Dedifferentiated amniotic fluid mesenchymal stem cell (primary cell): ENCODE results near the gene TSHZ3.

Experiments used
- DNase-seq: peaks from one replicate; pipeline ENCODE4 v3.0.0-alpha.2; 2016; ENCODE audit errors: extremely low spot score

The TSHZ3 gene

GRCh38 chr19:31349160-31349881, at the start of gene TSHZ3:
Gene TSHZ3, minus strand, starts transcription at chr19:31349436. Its CDS starts 217 bp downstream, at chr19:31349219.
- peak; percentile 54 for DNase-seq

GRCh38 chr19:31397308-31397707, 48.1 kb upstream of the TSHZ3 start:
- no peak for DNase-seq

- no peak for DNase-seq
Observed at GRCh38 chr19:31392464-31392863, 43.2 kb upstream of the TSHZ3 start.

- no peak for DNase-seq
Observed at GRCh38 chr19:31391518-31391917, 42.3 kb upstream of the TSHZ3 start.

- no peak for DNase-seq
Observed at GRCh38 chr19:31390711-31391110, 41.5 kb upstream of the TSHZ3 start.

GRCh38 chr19:31389874-31390273, 40.6 kb upstream of the TSHZ3 start:
- DNase-seq = no peak

GRCh38 chr19:31387717-31388301, 38.6 kb upstream of the TSHZ3 start:
- no peak for DNase-seq

- no peak for DNase-seq
Observed at GRCh38 chr19:31386806-31387205, 37.6 kb upstream of the TSHZ3 start.

GRCh38 chr19:31385744-31386143, 36.5 kb upstream of the TSHZ3 start:
- DNase-seq = no peak

GRCh38 chr19:31383553-31383952, 34.3 kb upstream of the TSHZ3 start:
- DNase-seq = no peak

GRCh38 chr19:31380854-31381253, 31.6 kb upstream of the TSHZ3 start:
- DNase-seq = no peak

- peak; percentile 90 for DNase-seq
Observed at GRCh38 chr19:31378404-31378803, 29.2 kb upstream of the TSHZ3 start.

- DNase-seq = no peak
Observed at GRCh38 chr19:31377736-31378135, 28.5 kb upstream of the TSHZ3 start.

GRCh38 chr19:31372246-31372781, 23.1 kb upstream of the TSHZ3 start:
- no peak for DNase-seq

GRCh38 chr19:31370216-31370615, 21.0 kb upstream of the TSHZ3 start:
- no peak for DNase-seq

- no peak for DNase-seq
Observed at GRCh38 chr19:31364963-31365362, 15.7 kb upstream of the TSHZ3 start.

GRCh38 chr19:31361728-31362127, 12.5 kb upstream of the TSHZ3 start:
- no peak for DNase-seq

- no peak for DNase-seq
Observed at GRCh38 chr19:31357315-31357673, 8.1 kb upstream of the TSHZ3 start.

- DNase-seq = no peak
Observed at GRCh38 chr19:31356587-31357314, 7.5 kb upstream of the TSHZ3 start.

- DNase-seq = no peak
Observed at GRCh38 chr19:31355665-31356289, 6.5 kb upstream of the TSHZ3 start.

- DNase-seq = no peak
Observed at GRCh38 chr19:31354799-31355664, 5.8 kb upstream of the TSHZ3 start.
